Panc1 (cell line): ENCODE measurements around the gene EAF1. TPM values are rescaled to one million over a fixed set of nuclear protein-coding genes. Genes with fewer than 3 reads are reported as not detected.
"Not testable (repeated sequence)": the region's sequence is repeated elsewhere in the genome, so short reads cannot be mapped to it uniquely, and the experiment has no call there.

ENCODE experiments used
- ATAC-seq: fragments of 200-7000 bp; cut with Tn5 transposase; 2 replicates; pipeline ENCODE4 v1.9.1; 2020; ENCODE audit warnings: mild to moderate bottlenecking, moderate library complexity
- BruUV-seq: library from RNA; stranded (reverse); fragments of 400-500 nt; replicated peaks from 2 replicates; lab custom pipeline; 2021; lab: Mats Ljungman, UMichigan
- CTCF ChIA-PET: fragments of 300-600 bp; sonication (Branson Sonifier 250); formaldehyde crosslinking; loops from one replicate; lab custom pipeline; 2022; ENCODE audit warnings: antibody characterized with exemption; lab: Charles Lee
- POLR2A ChIA-PET: fragments of 300-600 bp; sonication (Branson Sonifier 250); formaldehyde crosslinking; loops from one replicate; lab custom pipeline; 2022; ENCODE audit warnings: antibody characterized with exemption; lab: Charles Lee
- DNase-seq: peaks from one replicate; pipeline ENCODE4 v3.0.0-alpha.2; 2010; ENCODE audit warnings: low read depth, low spot score
- H3K27ac ChIP-seq: 2 replicates; pipeline ENCODE4 v1.5.1; 2011; ENCODE audit warnings: mild to moderate bottlenecking, low read length, inconsistent platforms
- H3K27me3 ChIP-seq: fragments of 200-500 bp; sonication (Bioruptor generic); 2 replicates; pipeline ENCODE4 v1.6.0; 2014; ENCODE audit warnings: low read length, inconsistent platforms; ENCODE audit not compliant: control insufficient read depth, insufficient read depth
- H3K36me3 ChIP-seq: fragments of 200-500 bp; sonication (Bioruptor generic); 2 replicates; pipeline ENCODE4 v1.5.1; 2014; ENCODE audit warnings: inconsistent platforms, mild to moderate bottlenecking, low read length, moderate library complexity; ENCODE audit not compliant: control insufficient read depth, insufficient read depth
- H3K4me1 ChIP-seq: 2 replicates; pipeline ENCODE4 v1.5.1; 2011; ENCODE audit warnings: inconsistent platforms, mild to moderate bottlenecking, low read length, moderate library complexity; ENCODE audit not compliant: control insufficient read depth, insufficient read depth
- H3K4me3 ChIP-seq, 2 experiments: 2 replicates each; pipeline ENCODE4 v1.5.1; 2011 to 2012; ENCODE audit warnings: low read depth in 2 of 2, low read length in 2 of 2, mild to moderate bottlenecking in 2 of 2, inconsistent platforms in 1 of 2, moderate library complexity in 1 of 2
- H3K9me3 ChIP-seq: fragments of 200-500 bp; sonication (Bioruptor generic); 2 replicates; pipeline ENCODE4 v1.5.1; 2014; ENCODE audit warnings: low read depth, mild to moderate bottlenecking, inconsistent platforms, low read length, moderate library complexity; ENCODE audit not compliant: control insufficient read depth, insufficient read depth
- POLR2AphosphoS5 ChIP-seq: IDR thresholded peaks from 2 replicates; pipeline ENCODE4 v1.6.1; 2012; ENCODE audit warnings: mild to moderate bottlenecking, low read depth, low read length, moderate library complexity
- SIN3A ChIP-seq: IDR thresholded peaks from 2 replicates; pipeline ENCODE4 v1.6.1; 2012; ENCODE audit warnings: low read depth, mild to moderate bottlenecking, low read length, moderate library complexity, borderline replicate concordance; ENCODE audit not compliant: insufficient read depth
- TCF7L2 ChIP-seq: IDR thresholded peaks from 2 replicates; pipeline ENCODE4 v1.6.1; 2011; ENCODE audit warnings: mild to moderate bottlenecking, low read depth, low read length, inconsistent platforms
- in situ Hi-C: cut with HindIII; loops from 2 replicates; pipeline ENCODE4 v1.10.0; 2016; ENCODE audit warnings: low sequenced_read_pairs, low pct_unique_long_range_greater_than_20kb
- intact Hi-C: fragments of 100-400 bp; cut with micrococcal nuclease; formaldehyde crosslinking; loops from one replicate; pipeline ENCODE4 v1.10.0; 2022; ENCODE audit not compliant: unreplicated experiment
- total RNA-seq: library from RNA; stranded (reverse); gene quantifications from one replicate; pipeline ENCODE4 v1.2.1, GENCODE V29; 2021; ENCODE audit not compliant: unreplicated experiment
- TF ChIP-seq, protein P1 (sequence below): fragments of 450-650 bp; IDR thresholded peaks from 2 replicates; pipeline ENCODE4 v1.5.1; 2017; ENCODE audit warnings: mild to moderate bottlenecking
- TF ChIP-seq, protein P2 (sequence below), 2 experiments: IDR thresholded peaks; 2 replicates each; pipeline ENCODE4 v1.6.1; 2011 to 2012; ENCODE audit warnings: low read depth in 2 of 2, control low read depth in 1 of 2, low read length in 1 of 2, mild to moderate bottlenecking in 1 of 2, moderate library complexity in 1 of 2; ENCODE audit not compliant: insufficient read depth in 1 of 2

Gene EAF1
- total RNA-seq, 1 experiment from 2014 or later, result 16.1 TPM

DNA sequence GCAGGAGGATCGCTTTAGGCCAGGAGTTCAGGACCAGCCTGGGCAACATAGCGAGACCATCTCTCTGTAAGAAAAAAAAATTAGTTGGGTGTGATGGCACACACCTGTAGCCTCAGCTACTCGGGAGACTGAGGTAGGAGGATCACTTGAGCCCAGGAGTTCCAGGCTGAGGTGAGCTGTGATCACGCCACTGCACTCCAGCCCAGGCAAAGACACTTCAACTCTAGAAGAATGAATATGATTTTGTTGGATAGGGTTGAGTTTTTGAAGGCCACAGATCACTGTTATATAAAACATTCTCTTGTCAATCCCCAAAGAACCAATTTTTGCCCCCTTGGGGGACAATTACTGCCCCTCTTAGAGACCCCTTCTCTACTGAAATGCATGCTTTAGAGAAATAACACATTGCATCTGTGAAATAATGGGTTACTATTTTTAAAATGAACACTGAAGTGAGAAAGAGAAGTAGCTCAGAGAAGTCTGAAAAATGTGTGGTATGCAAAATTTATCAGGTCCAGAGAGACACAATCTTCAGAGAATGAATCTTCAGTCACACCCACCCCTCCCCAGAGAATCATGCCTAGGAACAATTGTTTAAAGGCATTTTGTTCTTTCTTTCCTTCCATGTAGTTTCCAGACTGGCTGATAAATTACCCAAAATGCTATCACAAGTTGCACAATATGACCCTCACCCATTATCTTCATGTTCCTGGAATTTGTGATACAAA, 42.7 kb upstream of the EAF1 start:
- DNase-seq (no peak), ATAC-seq (no peak)
- POLR2A ChIA-PET, result no interaction called here
- no peaks in the 10 kb centered on the region for H3K27me3 ChIP-seq
- H3K27ac ChIP-seq, result no peak overlapping the region
- TF ChIP-seq SIN3A, result no peak
- TF ChIP-seq TCF7L2, result no peak
- TF ChIP-seq, protein P1, sequence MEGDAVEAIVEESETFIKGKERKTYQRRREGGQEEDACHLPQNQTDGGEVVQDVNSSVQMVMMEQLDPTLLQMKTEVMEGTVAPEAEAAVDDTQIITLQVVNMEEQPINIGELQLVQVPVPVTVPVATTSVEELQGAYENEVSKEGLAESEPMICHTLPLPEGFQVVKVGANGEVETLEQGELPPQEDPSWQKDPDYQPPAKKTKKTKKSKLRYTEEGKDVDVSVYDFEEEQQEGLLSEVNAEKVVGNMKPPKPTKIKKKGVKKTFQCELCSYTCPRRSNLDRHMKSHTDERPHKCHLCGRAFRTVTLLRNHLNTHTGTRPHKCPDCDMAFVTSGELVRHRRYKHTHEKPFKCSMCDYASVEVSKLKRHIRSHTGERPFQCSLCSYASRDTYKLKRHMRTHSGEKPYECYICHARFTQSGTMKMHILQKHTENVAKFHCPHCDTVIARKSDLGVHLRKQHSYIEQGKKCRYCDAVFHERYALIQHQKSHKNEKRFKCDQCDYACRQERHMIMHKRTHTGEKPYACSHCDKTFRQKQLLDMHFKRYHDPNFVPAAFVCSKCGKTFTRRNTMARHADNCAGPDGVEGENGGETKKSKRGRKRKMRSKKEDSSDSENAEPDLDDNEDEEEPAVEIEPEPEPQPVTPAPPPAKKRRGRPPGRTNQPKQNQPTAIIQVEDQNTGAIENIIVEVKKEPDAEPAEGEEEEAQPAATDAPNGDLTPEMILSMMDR, result no peak
- TF ChIP-seq POLR2AphosphoS5, result no peak
- TF ChIP-seq, protein P2, sequence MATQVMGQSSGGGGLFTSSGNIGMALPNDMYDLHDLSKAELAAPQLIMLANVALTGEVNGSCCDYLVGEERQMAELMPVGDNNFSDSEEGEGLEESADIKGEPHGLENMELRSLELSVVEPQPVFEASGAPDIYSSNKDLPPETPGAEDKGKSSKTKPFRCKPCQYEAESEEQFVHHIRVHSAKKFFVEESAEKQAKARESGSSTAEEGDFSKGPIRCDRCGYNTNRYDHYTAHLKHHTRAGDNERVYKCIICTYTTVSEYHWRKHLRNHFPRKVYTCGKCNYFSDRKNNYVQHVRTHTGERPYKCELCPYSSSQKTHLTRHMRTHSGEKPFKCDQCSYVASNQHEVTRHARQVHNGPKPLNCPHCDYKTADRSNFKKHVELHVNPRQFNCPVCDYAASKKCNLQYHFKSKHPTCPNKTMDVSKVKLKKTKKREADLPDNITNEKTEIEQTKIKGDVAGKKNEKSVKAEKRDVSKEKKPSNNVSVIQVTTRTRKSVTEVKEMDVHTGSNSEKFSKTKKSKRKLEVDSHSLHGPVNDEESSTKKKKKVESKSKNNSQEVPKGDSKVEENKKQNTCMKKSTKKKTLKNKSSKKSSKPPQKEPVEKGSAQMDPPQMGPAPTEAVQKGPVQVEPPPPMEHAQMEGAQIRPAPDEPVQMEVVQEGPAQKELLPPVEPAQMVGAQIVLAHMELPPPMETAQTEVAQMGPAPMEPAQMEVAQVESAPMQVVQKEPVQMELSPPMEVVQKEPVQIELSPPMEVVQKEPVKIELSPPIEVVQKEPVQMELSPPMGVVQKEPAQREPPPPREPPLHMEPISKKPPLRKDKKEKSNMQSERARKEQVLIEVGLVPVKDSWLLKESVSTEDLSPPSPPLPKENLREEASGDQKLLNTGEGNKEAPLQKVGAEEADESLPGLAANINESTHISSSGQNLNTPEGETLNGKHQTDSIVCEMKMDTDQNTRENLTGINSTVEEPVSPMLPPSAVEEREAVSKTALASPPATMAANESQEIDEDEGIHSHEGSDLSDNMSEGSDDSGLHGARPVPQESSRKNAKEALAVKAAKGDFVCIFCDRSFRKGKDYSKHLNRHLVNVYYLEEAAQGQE (IDR thresholded peaks at IDR 0.05; ENCODE audit: insufficient read depth in 1 of 2, low read depth in 2 of 2, low read length in 1 of 2), result no peak
- BruUV-seq, result no TSS peak
- intact Hi-C loops, result no loop called here
- no peaks in the 10 kb centered on the region for H3K36me3 ChIP-seq
- in situ Hi-C loops, result no loop called here
- CTCF ChIA-PET, result no interaction called here
- H3K4me1 ChIP-seq, result no peaks in the 10 kb centered on the region
- H3K4me3 ChIP-seq, result no peak overlapping the region
- no peaks in the 10 kb centered on the region; the same call in 1 of the 2 replicates for H3K9me3 ChIP-seq

DNA sequence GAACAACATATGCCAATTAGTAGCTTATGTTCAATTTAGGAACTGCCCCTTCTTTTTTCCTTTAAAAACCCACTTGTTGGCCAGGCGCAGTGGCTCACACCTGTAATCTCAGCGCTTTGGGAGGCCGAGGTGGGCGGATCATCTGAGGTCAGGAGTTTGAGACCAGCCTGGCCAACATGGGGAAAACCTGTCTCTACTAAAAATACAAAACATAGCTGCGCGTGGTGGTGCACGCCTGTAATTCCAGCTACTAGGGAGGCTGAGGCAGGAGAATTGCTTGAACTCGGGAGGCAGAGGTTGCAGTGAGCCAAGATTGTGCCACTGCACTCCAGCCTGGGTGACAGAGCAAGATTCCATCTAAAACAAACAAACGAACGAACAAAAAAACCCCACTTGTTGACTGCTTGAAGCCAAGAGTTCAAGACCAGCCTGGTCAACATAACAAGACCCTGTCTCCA, 42.1 kb upstream of the EAF1 start:
- CTCF ChIA-PET, H3K27me3 ChIP-seq, DNase-seq, intact Hi-C loops, POLR2A ChIA-PET, in situ Hi-C loops, H3K36me3 ChIP-seq, ATAC-seq, H3K4me3 ChIP-seq, H3K27ac ChIP-seq, H3K9me3 ChIP-seq, BruUV-seq, H3K4me1 ChIP-seq: not testable (repeated sequence)
